ENCODE data around the gene KNL1.

KNL1 gene

DNA sequence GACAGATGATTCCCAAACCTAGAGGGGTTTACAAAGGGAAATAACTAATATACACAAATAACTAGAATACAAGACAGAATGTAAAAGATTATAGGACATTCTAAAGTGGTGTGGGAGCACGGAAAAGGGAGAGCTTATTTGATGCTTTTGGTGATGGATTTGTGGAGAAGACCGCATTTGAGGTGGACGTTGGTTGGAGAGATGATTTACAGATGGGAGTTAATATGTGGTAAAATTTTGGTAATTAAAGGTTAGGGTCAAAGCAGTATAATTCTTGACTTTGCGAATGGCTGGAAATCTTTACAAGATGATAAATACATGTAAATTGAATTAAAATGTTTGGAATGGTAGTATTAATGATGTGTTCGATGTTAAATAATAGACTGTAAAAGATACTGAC is 1.2 kb downstream of the KNL1 start:
- TF ChIP-seq, protein P1, sequence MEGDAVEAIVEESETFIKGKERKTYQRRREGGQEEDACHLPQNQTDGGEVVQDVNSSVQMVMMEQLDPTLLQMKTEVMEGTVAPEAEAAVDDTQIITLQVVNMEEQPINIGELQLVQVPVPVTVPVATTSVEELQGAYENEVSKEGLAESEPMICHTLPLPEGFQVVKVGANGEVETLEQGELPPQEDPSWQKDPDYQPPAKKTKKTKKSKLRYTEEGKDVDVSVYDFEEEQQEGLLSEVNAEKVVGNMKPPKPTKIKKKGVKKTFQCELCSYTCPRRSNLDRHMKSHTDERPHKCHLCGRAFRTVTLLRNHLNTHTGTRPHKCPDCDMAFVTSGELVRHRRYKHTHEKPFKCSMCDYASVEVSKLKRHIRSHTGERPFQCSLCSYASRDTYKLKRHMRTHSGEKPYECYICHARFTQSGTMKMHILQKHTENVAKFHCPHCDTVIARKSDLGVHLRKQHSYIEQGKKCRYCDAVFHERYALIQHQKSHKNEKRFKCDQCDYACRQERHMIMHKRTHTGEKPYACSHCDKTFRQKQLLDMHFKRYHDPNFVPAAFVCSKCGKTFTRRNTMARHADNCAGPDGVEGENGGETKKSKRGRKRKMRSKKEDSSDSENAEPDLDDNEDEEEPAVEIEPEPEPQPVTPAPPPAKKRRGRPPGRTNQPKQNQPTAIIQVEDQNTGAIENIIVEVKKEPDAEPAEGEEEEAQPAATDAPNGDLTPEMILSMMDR (IDR thresholded peaks at IDR 0.05; ENCODE audit: borderline replicate concordance, control extremely low read depth, extremely low read depth, insufficient read depth, missing control alignments) = no peak
- DNase-seq (ENCODE audit: low spot score) = no peak
- in situ Hi-C loops (cut with MboI; ENCODE audit: low sequenced_read_pairs, unreplicated experiment) = no loop called here

DNA sequence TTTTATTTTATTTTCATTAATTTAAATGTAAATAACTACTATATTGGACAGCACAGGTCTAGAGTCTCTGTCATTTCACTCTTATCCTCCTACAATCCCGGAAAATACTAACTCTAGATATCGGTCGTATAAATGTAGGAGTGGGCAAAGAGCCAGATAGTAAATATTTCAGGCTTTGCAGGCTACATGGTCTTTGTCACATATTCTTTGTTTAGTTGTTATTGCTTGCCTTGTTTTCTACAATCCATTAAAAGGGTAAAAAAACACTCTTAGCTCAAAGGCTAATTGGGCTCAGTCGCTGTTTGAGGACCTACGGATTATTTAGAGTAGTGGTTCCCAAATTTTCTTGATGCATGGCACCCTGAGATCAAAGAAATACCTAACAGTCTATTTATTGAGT is 1.7 kb downstream of the KNL1 start:
- DNase-seq (ENCODE audit: low spot score) = no peak
- TF ChIP-seq, protein P1 (IDR thresholded peaks at IDR 0.05; ENCODE audit: borderline replicate concordance, control extremely low read depth, extremely low read depth, insufficient read depth, missing control alignments) = no peak
- in situ Hi-C loops (cut with MboI; ENCODE audit: low sequenced_read_pairs, unreplicated experiment) = no loop called here

DNA sequence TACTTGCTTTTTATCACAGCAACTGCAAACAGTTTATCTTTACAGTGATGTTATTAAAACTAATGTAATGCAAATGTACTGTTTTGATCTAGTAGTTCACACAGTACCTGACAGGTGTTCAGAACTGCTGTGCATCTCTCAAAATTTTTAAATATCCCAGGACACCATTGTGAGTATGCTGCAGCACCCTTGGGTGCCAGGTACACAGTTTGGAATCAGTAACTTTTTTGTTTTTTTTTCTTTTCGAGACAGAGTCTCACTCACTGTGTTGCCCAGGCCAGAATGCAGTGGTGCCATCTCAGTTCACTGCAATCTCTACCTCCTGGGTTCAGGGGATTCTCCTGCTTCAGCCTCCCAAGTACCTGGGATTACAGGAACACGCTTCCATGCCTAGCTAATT is 3.0 kb downstream of the KNL1 start:
- no peak for DNase-seq (ENCODE audit: low spot score)
- TF ChIP-seq, protein P1 (IDR thresholded peaks at IDR 0.05; ENCODE audit: borderline replicate concordance, control extremely low read depth, extremely low read depth, insufficient read depth, missing control alignments) = no peak
- in situ Hi-C loops (cut with MboI; ENCODE audit: low sequenced_read_pairs, unreplicated experiment) = no loop called here

DNA sequence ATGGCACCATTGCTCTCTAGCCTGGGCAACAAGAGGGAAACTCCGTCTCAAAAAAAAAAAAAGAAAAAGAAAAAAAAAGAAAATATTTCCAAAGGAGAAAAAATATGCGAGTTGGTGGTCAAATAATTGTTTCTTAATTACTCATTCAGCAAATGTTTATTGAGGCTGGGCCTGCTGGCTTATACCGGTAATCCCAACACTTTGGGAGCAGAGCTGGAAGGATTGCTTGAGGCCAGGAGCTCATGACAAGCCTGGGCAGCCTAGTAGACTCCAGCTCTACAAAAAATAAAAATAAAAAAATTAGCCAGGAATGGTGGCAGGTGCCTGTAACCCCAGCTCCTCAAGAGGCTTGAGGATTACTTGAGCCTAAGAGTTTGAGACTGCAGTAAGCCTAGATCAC is 4.1 kb downstream of the KNL1 start:
- DNase-seq (ENCODE audit: low spot score) = no peak
- in situ Hi-C loops (cut with MboI; ENCODE audit: low sequenced_read_pairs, unreplicated experiment) = no loop called here
- TF ChIP-seq, protein P1 (IDR thresholded peaks at IDR 0.05; ENCODE audit: borderline replicate concordance, control extremely low read depth, extremely low read depth, insufficient read depth, missing control alignments) = no peak

DNA sequence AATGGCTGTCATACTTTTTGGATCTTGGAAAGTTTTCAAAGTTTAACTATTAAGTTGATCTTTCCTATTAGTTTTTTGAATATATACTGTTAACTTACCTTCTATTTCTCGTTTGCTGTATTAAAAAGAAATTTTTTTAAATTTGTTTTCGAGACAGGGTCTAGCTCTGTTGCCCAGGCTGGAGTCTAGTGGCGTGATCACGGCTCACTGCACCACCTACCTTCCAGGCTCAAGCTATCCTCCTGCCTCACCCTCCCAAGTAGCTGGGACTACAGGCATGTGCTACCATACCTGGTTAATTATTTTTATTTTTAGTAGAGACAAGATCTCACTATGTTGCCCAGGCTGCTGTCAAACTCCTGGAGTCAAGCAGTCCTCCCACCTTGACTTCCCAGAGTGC is 4.6 kb downstream of the KNL1 start:
- in situ Hi-C loops (cut with MboI; ENCODE audit: low sequenced_read_pairs, unreplicated experiment) = no loop called here
- TF ChIP-seq, protein P1 (IDR thresholded peaks at IDR 0.05; ENCODE audit: borderline replicate concordance, control extremely low read depth, extremely low read depth, insufficient read depth, missing control alignments) = no peak
- DNase-seq (ENCODE audit: low spot score) = no peak

DNA sequence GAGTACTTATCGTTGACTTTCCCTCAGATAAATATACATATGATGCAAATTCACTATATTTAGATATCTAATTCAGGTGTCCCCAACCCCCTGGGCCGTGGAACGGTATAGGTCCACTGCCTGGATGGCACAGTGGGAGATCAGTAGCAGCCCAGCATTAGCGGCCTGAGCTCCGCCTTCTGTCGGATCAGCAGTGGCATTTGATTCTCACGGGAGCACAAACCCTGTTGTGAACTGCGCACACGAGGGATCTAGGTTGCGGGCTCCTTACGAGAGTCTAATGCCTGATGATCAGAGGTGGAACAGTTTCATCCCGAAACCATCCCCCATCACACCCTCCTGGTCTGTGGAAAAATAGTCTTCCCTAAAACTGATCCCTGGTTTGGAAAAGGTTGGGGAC is 6.9 kb downstream of the KNL1 start:
- in situ Hi-C loops (cut with MboI; ENCODE audit: low sequenced_read_pairs, unreplicated experiment) = no loop called here
- TF ChIP-seq, protein P1 (IDR thresholded peaks at IDR 0.05; ENCODE audit: borderline replicate concordance, control extremely low read depth, extremely low read depth, insufficient read depth, missing control alignments) = no peak
- DNase-seq (ENCODE audit: low spot score) = no peak

DNA sequence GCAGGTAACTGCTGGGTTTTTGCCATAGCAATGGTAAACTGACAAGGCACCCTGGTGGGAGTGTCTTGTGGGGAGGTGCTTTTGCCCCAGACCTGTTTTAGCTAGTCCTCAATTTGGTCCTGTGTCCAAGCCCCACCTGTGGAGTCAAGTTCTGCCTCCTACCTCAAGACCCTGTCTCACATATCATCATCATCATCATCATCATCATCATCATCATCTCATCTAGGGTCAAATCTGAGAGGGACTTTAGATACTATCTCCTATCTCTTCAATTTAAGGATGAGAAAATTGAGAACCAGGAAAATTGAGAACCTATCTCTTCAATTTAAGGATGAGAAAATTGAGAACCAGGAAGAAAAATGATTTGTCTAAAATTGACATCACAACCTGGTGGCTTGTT is 9.9 kb downstream of the KNL1 start:
- TF ChIP-seq, protein P1 (IDR thresholded peaks at IDR 0.05; ENCODE audit: borderline replicate concordance, control extremely low read depth, extremely low read depth, insufficient read depth, missing control alignments) = no peak
- no peak for DNase-seq (ENCODE audit: low spot score)
- in situ Hi-C loops (cut with MboI; ENCODE audit: low sequenced_read_pairs, unreplicated experiment) = no loop called here

Data from GM13976 (cell line).